Stimulated activated CD4-positive, alpha-beta T cell treated with anti-CD3 and anti-CD28 coated beads, Interleukin-15, amount 100 ng/mL, for 48 hours (primary cell): ENCODE measurements around the gene UNC5B.
"Not testable (repeated sequence)": the region's sequence is repeated elsewhere in the genome, so short reads cannot be mapped to it uniquely, and the experiment has no call there.

Experiments
- DNase-seq, 2 donors: peaks; one replicate each; pipeline ENCODE4 v3.0.0-alpha.2; 2020; ENCODE audit warnings: low read depth in 2 of 2

The UNC5B gene

GRCh38 chr10:71267508-71268240 is 55.3 kb downstream of the UNC5B start:
- no peak for DNase-seq

- no peak for DNase-seq
Measured at GRCh38 chr10:71268247-71268691, 55.9 kb downstream of the UNC5B start.

GRCh38 chr10:71268758-71269157 is 56.4 kb downstream of the UNC5B start:
- DNase-seq = no peak

GRCh38 chr10:71269301-71270288 is 57.2 kb downstream of the UNC5B start:
- DNase-seq = no peak

- DNase-seq = peak in 1 of 2 donors; percentile 6
Measured at GRCh38 chr10:71270301-71271220, 58.2 kb downstream of the UNC5B start.

GRCh38 chr10:71271662-71272055 is 59.3 kb downstream of the UNC5B start:
- DNase-seq = no peak

- DNase-seq = no peak
Measured at GRCh38 chr10:71272056-71272771, 59.8 kb downstream of the UNC5B start.

GRCh38 chr10:71272974-71273373 is 60.6 kb downstream of the UNC5B start:
- DNase-seq = not testable (repeated sequence)

- DNase-seq = no peak
Measured at GRCh38 chr10:71273506-71273905, 61.1 kb downstream of the UNC5B start.

GRCh38 chr10:71274901-71275796 is 62.8 kb downstream of the UNC5B start:
- no peak for DNase-seq

- no peak for DNase-seq
Measured at GRCh38 chr10:71276873-71277272, 64.5 kb downstream of the UNC5B start.

- no peak for DNase-seq
Measured at GRCh38 chr10:71277914-71278665, 65.7 kb downstream of the UNC5B start.

- DNase-seq = no peak
Measured at GRCh38 chr10:71278691-71279588, 66.6 kb downstream of the UNC5B start.

GRCh38 chr10:71279590-71280170 is 67.3 kb downstream of the UNC5B start:
- DNase-seq = no peak

- no peak for DNase-seq
Measured at GRCh38 chr10:71280216-71280615, 67.8 kb downstream of the UNC5B start.

- DNase-seq = no peak
Measured at GRCh38 chr10:71280825-71281224, 68.5 kb downstream of the UNC5B start.

GRCh38 chr10:71281646-71282322 is 69.4 kb downstream of the UNC5B start:
- no peak for DNase-seq
